Lung microvascular endothelial cell (primary cell): ENCODE measurements around the gene ASPG. TPM values are rescaled to one million over a fixed set of nuclear protein-coding genes. Genes with fewer than 3 reads are reported as not detected.

Experiments used
- DNase-seq, 2 donors: peaks; one replicate each; pipeline versions ENCODE4 v3.0.0 to v3.0.0-alpha.2; 2010; ENCODE audit warnings: low read depth in 2 of 2
- total RNA-seq: library from RNA; depleted of rRNA; stranded (reverse); fragments of >200 nt; gene quantifications from 2 replicates; pipeline ENCODE4 v1.2.1, GENCODE V29; 2014

Gene ASPG
- total RNA-seq, 1 donor from 2014 or later, result not detected

GRCh38 chr14:104075530-104076151 is 9.9 kb upstream of the ASPG start:
- peak in 1 of 2 donors; percentile 31 for DNase-seq

- DNase-seq, result no peak
These were observed 8.8 kb upstream of the ASPG start for GRCh38 chr14:104076743-104077142.

GRCh38 chr14:104078031-104078455 is 7.5 kb upstream of the ASPG start:
- peak; percentile 85 to 88 for DNase-seq

GRCh38 chr14:104080376-104081260 is 4.9 kb upstream of the ASPG start:
- DNase-seq, result no peak

GRCh38 chr14:104081261-104081835 is 4.2 kb upstream of the ASPG start:
- no peak for DNase-seq

- DNase-seq, result no peak
These were observed 3.5 kb upstream of the ASPG start for GRCh38 chr14:104081951-104082464.

GRCh38 chr14:104082807-104083206 is 2.7 kb upstream of the ASPG start:
- no peak for DNase-seq

- DNase-seq, result no peak
These were observed 1.1 kb upstream of the ASPG start for GRCh38 chr14:104084251-104085002.

GRCh38 chr14:104085889-104086201 is 345 bp downstream of the ASPG start:
- no peak for DNase-seq

- no peak for DNase-seq
These were observed 735 bp downstream of the ASPG start for GRCh38 chr14:104086210-104086660.

GRCh38 chr14:104086661-104087461 is 1.4 kb downstream of the ASPG start:
- no peak for DNase-seq

GRCh38 chr14:104087505-104087904 is 2.0 kb downstream of the ASPG start:
- no peak for DNase-seq

GRCh38 chr14:104087981-104088850 is 2.7 kb downstream of the ASPG start:
- no peak for DNase-seq

GRCh38 chr14:104090071-104090748 is 4.7 kb downstream of the ASPG start:
- DNase-seq, result no peak

GRCh38 chr14:104091061-104091926 is 5.8 kb downstream of the ASPG start:
- DNase-seq, result no peak

- DNase-seq, result no peak
These were observed 6.6 kb downstream of the ASPG start for GRCh38 chr14:104091927-104092771.

- no peak for DNase-seq
These were observed 7.4 kb downstream of the ASPG start for GRCh38 chr14:104092931-104093365.
